Activated CD8-positive, alpha-beta memory T cell treated with anti-CD3 and anti-CD28 coated beads for 48 hours (primary cell): ENCODE results near the gene LDB1.
A peak's percentile ranks its signal among the peaks of the same experiment; 100 is the strongest.

Experiments
- DNase-seq, 3 experiments: peaks; one replicate each; pipeline ENCODE4 v3.0.0-alpha.2; 2020; ENCODE audit warnings: low read depth in 2 of 3, low spot score in 2 of 3

The LDB1 gene

GRCh38 chr10:102113956-102114857 lies 6.0 kb downstream of the LDB1 start:
- no peak for DNase-seq

DNA sequence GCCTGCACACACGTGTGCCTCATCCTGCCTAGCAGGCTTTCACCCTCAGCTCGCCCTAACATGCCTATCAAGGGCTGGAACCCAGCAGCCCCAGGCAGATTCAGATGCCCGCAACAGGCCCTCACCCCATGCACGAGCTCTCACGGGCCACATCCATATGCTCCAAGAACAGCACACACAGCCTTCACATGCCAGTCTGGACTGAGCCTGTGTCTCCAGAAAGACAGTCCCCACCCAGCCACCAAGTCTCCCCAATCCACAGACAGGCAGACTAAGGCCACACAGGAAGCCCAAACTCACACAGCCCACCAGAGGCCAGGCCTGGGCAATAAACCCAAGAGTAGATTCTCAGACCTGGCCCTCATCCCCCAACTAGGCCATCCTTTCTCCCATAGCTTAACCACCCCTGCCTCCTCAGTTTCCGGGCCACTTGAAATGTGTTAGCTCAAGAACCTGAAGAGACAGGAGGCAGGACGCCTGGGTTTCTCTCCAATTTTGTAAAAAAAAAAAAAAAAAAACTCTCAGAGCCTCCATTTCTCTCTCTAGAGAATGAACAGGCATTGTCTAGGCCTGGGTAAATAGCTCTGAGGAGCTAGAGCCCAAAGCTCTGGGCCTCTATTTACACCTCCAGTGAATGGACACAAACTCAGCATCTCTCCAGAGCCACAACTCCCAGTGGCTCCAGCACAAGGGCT lies 6.8 kb downstream of the LDB1 start:
- DNase-seq: no peak

DNA sequence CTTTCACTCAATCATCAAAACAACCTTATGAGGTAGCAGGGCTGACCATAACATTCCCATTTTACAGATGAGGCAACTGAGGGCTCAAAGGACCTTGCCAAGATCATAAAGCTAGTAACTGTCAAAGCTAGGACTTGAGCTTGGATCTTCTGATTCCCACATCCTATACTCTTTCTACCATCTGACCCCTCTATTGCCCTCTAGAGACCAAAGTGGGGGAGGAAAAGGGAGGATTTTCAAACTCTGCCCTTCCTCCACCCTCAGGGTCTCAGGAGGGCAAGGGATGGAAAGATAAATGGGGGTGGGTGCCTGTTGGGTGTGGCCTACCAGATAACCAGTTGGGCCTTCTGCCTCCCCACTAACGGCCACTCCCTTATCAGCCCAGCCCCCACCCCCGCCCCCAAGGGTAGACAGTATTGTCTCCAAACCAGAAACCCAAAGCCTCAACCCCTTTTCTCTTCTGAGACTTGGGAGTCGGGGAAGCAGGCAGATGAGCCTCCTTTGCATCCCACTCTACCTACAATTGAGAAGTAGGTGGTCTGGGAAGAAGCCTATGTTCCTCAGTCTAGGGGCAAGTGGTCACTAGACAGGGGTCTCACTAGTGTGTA lies 7.9 kb downstream of the LDB1 start:
- DNase-seq: no peak

DNA sequence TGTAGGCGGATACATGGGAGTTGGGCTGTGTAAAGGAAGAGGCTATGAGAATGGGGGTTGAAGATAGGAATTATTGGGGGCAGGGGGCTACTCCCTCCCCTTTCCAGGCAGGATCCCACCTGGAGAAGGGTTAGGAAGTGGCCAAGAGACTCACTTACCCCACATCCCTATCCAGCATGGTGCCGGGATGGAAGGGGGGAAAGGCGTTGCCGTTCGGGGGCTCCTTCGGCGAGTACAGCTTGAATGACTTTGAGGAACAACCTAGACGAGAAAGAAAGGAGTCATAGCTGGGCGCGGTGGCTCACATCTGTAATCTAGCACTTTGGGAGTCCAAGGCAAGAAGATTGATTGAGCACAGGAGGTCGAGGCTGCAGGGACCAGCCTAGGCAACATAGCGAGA lies 8.9 kb downstream of the LDB1 start:
- no peak for DNase-seq

DNA sequence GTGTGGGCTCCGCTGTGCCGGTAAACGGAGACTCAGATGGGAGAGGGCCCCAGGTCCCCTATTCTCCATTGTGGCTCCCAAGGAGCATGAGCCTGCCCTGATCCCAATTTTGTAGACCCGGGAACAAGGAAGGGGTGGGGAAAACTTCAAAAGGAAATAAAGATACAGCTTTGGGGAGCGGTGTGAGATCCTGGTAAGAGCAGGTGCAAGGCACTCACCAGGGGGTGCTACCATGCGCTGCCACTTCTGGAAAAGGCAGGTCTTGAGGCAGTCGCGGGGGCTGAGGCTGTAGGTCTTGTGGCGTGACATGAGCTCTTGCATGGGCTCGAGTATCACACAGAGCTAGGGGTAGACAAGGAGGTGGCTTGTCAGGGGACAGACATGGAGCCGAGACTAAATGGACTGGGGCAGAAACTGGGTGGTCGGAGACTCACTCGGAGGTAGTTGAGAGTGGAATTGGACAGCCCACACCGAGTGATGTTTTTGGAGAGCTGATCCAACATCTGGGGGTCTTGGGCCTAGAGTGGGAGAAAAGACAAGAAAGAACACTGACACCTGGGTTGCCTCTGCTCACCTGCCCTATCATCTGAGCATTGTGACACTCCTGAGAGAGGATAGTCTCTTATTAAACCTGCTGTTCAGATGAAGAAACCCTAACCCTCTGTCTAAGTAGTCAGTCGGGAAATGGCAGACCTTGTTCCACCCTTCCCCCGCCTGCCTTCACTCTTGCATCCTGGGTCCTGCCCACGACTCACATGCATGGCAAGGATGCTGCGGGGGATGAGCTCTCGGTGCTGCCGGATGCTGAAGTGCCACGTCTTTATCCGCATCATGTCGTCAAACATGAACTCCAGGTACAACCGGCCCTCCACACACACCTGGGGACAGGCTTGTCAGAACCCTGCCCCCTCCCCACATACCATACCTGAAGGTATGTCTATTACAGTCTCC lies 10.7 kb downstream of the LDB1 start:
- no peak for DNase-seq

- no peak for DNase-seq
Observed at GRCh38 chr10:102106998-102107397, 13.2 kb downstream of the LDB1 start.

DNA sequence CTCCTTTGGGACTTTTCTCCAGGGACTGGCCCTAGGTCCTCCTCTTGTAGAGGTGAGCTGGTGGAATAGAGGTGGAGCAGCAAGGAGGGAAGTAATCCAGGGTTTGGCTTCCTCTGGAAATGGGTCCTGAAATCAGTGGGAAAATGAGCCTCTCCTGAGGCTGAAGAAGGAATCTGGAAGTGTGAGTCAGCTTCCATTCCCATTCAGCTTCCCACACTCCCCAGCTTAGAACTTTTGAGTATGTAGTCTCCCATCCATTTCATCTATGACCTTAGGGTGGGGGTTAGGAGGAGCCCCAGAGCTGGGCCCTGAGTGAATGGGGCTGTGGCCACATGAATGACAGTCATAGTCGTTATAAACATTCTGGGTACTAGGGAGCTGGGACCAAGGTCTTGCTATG lies 17.7 kb downstream of the LDB1 start:
- DNase-seq: no peak

GRCh38 chr10:102101152-102101551 lies 19.0 kb downstream of the LDB1 start:
- no peak for DNase-seq

DNA sequence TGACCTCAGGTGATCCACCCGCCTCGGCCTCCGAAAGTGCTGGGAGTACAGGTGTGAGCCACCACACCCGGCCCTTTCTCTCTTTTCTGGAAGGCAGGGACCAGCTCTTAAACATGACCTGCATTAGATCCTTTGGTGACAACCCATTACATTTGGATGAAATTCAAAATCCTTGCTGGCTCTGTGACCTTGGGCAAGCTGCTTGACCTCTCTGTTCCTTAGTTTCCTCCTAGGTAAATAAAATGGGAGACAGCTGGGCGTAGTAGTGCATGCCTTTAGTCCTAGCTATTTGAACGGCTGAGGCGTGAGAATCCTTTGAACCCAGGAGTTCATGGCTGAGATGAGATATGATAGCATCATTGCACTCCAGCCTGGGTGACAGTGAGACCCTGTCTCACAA lies 23.7 kb downstream of the LDB1 start:
- DNase-seq: no peak

DNA sequence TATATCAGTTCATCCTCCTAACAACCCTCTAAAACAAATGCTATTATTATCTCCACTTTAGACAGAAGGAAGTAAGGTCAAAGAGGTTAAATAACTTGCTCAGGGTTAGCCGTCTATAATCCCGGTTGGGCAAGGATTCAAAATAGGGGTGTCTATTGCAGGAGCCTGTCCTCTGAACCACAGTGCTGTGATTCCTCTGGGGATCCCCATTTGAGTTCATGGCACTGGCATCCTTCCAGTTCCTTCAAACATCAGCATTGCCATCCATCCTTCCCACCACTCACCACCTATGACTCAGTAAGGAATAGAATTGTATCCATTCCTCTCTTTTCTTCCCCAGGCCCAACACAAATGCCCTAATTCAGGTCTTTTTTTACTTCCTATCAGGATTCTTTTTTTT lies 29.4 kb downstream of the LDB1 start:
- no peak for DNase-seq

DNA sequence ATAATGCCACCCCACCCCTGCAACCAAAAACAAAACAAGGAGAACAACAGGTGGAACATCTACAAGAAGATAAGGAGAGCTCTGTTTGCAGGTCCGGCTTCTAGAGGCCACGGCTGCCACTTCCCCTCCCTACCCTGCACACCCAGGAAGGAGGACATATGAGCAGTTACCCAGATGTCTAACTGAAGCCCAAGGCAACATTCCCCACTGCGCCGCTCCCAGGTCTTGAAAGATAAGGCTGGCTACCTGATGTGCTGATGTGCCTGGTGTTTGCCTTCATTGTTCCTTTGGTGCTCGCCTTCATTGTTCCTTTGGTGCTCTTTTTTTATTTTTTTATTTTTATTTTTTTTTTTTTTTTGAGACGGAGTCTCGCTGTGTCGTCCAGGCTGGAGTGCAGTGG lies 34.0 kb downstream of the LDB1 start:
- DNase-seq: no peak

- no peak for DNase-seq
Observed at GRCh38 chr10:102085336-102085735, 34.8 kb downstream of the LDB1 start.

DNA sequence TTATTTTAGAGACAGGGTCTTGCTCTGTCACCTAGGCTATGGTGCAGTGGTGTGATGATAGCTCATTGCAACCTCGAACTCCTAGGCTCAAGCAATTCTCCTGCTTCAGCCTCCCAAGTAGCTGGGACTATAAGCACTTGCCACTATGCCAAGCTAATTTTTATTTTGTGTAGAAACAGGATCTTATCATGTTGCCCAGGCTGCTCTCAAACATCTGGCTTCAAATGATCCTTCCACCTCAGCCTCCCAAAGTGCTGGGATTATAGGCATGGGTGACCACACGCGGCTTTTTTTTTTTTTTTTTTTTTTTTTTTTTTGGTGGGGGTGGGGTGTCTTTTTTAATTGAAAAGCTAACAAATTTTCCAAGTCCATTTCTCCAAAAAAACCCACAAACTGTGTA lies 36.6 kb downstream of the LDB1 start:
- DNase-seq: no peak

GRCh38 chr10:102072673-102073527 lies 47.3 kb downstream of the LDB1 start:
- DNase-seq: peak; percentile 38 to 72 (median 58)

DNA sequence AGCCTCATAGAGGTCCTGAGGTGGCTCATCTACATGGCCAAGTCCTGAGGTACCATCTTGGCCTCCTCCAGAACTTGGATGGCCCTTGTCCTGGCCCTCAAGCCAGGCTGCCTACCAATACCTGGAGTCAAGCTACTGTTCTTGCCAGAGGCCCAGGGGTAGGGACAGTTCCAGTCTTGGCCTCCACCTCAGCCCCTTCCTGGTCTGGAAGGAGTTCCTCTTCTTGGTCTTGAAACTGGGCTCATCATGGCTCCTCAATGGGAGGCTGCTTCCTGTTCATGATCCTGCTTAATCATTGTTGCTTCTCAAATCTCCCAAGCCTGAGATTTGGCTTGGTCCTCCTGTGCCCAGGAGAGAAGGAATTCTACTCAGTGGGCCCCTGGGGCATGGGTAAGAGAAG lies 51.1 kb downstream of the LDB1 start:
- DNase-seq: no peak

DNA sequence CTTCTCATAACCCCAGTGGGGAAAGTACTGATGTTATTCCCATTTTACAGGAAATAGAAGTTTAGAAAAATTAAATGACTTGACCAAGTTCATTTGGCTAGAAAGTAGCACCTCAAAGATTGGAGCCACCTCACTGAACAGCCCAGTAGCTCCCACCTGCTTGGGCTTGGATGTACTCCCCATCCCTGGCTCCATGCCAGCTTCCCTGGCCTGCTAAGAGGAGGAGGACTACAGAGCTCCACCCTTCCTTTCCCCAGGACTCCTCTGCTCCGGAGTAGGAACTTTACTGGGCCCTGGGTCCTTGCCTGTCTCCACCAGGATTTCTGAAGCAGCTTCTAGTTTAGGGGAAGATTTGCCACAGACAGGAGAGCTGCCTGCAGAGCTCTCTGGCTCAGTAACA lies 52.0 kb downstream of the LDB1 start:
- DNase-seq: no peak

DNA sequence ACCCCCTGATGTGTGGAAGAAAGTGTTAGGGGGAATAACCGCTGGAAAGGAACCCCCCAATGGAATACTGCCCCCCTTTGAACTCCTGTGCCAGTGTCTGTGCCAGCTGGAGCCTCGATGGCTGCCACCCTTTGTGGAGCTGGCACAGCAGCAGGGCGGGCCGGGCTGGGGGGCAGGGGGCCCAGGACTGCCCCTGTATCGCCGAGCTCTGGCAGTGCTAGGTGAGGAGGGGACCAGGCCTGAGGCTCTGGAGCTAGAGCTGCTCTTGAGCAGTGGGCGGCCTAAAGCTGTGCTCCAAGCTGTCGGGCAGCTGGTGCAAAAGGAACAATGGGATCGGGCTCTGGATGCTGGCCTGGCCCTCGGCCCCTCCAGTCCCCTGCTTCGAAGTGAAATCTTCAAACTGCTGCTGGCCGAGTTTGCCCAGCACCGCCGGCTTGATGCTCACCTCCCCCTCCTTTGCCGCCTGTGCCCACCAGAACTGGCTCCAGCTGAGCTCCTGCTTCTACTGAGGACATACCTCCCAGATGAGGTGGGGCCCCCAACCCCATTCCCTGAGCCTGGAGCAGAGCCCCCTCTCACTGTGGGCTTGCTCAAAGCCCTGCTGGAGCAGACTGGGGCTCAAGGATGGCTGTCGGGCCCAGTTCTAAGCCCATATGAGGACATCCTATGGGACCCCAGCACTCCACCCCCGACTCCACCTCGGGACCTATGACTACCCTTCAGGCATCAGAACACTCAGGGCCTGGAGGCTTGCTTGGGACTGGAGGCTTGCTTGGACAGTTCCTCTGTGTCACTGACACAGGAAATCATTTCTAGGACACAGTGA lies 52.9 kb downstream of the LDB1 start:
- DNase-seq: no peak

- DNase-seq: no peak
Observed at GRCh38 chr10:102066399-102067088, 53.6 kb downstream of the LDB1 start.
